HuH-7.5 (cell line): ENCODE results near the gene RNASE8.
"Not testable (repeated sequence)": the region's sequence is repeated elsewhere in the genome, so short reads cannot be mapped to it uniquely, and the experiment has no call there.

Experiments
- DNase-seq: peaks from one replicate; pipeline ENCODE4 v3.0.0; 2011; ENCODE audit warnings: low spot score

The RNASE8 gene, protein sequence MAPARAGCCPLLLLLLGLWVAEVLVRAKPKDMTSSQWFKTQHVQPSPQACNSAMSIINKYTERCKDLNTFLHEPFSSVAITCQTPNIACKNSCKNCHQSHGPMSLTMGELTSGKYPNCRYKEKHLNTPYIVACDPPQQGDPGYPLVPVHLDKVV

DNA sequence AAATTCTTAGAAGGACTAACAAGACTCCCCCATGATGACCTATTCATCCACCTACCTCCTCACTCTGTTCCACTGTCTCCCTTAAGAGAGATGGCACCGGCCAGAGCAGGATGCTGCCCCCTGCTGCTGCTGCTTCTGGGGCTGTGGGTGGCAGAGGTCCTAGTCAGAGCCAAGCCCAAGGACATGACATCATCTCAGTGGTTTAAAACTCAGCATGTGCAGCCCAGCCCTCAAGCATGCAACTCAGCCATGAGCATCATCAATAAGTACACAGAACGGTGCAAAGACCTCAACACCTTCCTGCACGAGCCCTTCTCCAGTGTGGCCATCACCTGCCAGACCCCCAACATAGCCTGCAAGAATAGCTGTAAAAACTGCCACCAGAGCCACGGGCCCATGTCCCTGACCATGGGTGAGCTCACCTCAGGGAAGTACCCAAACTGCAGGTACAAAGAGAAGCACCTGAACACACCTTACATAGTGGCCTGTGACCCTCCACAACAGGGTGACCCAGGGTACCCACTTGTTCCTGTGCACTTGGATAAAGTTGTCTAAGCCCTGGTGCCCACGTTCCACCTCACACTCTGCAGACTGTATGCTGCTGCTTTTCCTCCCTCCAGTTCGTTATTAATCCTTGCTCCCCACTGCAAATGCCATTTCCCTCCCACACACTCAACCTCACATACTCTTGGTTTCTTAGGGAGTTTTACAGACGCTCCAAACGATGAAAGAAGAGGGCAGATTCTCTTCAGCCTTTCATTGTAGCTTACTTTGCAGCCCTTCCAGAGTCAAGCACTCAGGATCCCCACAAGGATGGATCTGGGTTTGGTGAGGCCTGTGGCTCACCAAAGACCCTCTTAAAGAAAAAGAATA, at the start of gene RNASE8:
RNASE8 (plus strand) TSS at position 20 of the 873 bp plus-strand sequence; CDS start at position 91, 71 bp downstream.
- no peak for DNase-seq

DNA sequence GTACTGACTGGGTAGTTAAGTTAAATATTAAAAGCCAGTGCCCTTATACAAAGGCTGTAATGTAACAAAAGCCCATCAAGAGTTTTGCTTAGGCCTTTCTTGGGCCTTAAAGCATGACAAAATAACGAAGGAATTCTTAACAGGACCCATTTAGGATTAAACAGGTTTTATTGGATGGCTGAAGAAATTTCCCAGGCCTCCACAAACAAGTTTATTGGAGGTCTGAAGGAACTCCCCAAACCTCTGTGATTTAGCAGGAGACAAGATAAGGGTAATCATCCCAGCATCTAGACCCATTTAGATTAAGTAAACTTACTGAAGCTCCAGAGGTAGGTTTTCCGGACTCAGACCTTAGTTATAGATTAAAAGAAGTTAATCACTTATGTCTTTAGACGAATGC, 47.9 kb upstream of the RNASE8 start:
- not testable (repeated sequence) for DNase-seq

DNA sequence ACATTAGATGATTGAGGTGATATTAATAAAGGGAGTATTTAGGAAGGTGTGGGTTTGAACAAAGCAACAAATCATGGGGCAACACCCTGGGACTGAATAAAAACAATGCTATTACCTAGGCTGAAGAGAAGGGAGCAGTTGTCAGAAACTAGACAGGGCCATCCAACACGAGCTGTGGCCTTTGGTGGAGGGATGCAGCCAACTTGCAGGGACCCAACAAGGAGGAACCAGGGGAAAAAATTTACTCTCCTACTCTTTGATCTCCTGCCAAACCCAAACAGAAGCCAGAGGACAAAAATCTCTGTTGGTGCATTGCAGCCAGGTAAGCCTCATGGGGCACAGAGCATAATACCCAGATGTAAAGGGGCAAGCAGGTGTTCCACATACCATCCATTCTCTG, 46.5 kb upstream of the RNASE8 start:
- DNase-seq = no peak

DNA sequence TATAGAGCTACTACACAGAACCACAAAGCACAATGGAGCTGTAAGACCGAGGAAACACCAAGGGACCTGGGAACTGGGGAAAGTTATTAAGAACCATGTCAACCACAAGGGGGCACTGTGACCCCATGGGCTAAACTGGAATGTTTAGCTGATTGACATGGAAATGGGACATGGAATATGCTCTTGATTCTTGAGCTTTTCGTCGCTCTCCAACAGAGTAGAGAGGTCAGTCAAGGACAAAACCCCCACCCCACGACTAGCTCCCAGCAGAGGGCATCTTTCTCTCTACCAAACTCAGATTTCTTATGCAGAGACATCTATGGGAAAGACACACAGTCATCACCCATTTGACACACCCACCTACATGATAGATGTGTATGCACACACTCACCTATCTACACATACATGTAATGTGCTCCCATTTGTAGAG, 42.8 kb upstream of the RNASE8 start:
- peak; percentile 76 for DNase-seq

DNA sequence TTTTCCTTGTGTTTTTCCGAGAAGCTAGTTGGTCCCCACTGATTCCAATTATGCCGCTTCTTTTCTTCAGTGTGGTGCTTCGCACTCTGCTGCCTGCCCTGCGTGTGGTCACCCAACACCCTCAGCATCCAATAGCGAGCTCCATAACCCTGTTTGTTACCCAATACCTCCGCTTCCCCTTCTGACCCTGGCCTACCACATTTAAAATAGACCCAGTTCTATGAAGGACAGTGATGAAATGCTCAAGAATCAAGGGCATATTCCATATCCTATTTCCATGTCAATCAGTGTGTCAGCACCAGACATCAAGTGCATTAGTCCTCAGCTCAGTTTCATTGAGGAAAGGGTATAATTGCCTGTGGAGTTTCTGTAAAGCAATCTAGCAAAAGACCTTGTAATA, 42.3 kb upstream of the RNASE8 start:
- no peak for DNase-seq

DNA sequence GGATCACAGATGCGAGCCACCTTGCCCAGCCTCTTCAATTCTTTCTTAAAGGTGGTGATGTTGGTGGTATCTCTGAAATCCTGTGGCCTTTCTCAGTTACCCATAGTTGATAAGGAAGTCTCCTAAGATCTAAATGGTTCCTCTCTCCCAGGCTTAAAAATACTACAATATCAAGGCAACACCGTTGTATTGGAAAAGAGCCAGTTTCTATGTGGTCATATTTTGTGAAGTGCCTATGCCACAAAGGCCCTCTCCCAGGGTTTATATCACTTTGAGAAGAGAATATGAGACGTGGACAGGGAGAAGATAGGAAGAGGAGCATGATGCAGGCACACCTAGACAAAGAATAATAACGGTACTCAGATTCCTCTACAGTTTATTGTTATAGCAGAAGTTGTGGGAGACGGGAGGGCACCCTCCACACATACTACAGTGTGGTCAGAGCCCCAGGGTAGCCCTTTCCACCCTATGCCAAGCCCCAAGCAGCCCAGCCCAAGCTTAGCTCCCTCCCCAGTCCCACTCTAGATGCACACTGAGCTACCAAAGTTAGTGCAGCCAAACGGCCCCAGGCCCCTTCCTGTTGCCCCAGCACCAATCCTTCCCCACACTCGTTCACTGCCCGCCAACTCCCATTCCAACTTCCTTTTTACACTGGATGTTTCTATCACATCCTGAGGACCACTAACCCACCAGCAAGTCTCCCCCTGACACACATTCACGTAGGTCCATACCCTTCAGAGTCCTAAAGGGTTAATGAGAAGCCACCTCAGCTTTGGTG, 41.0 kb upstream of the RNASE8 start:
- DNase-seq = no peak

DNA sequence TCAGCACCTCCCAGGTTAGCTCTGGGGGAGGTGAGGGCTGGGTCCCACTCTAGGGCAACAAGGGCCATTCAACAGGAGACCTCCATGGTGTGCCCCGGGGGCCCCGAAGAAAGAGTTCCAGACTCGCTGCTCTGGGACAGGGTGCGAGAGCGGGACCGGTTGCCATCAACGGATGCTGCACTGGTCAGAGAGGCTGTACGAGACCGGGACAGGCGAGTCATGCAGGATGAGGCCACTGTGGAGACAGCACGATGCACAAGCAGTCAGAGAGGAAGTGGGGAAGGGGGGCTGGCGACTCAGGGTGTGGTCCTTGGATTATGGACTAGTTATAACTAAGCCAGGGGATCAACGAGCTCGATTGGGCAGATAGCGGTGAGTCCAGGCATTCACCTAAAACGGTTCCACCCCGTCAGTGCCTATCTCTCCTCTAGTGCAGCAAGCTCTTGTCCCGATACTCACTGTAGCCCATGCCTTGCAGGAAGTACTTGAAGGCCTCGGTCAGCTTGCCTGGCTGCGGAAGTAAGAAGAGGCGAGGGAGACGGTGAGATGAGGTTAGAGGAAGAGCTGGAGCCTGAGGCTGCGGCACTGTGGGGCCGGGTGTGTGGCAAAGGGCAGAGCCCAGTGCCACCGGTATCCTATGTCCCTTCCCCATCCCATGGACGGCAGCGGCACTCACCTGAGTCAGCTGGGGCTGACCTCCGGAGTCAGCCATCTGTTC, 39.9 kb upstream of the RNASE8 start:
- DNase-seq = no peak

DNA sequence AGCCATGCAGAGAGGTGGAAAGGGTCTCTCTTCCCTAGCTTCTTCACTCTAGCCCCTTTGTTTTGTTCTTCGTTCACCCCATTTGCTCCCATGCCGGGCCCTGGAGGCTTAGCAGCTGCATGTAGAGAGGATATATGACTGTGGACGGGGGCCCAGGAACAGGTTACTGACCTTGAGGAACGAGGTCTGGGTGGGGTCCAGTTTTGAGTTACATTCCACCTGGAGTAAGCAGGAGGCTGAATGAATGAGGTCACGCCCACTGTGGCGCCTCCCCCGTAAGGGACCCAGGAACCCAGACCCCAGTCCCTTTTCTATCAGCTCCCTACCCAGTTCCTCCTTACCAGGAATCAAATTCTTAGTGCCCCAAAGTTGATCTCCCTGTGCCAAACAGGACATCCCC, 39.3 kb upstream of the RNASE8 start:
- no peak for DNase-seq

DNA sequence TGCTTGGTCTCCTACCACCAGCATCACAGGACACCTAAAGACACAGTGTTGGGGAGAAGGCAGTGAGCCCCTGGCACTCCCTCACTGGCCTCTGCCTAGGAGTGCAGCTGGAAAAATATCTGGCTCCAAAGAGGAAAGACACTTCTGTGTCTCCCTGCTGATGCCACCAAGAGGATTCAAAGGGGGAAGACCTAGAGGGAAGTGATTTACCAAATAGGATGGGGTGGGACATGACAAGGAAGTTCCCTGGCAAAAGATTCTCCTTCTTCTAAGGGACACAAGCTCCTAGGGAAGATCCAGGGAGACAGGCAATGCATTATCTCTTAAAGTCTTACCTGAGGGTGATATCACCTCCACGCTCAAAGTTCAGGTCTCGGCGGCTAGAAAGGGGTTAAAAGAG, 38.8 kb upstream of the RNASE8 start:
- no peak for DNase-seq

DNA sequence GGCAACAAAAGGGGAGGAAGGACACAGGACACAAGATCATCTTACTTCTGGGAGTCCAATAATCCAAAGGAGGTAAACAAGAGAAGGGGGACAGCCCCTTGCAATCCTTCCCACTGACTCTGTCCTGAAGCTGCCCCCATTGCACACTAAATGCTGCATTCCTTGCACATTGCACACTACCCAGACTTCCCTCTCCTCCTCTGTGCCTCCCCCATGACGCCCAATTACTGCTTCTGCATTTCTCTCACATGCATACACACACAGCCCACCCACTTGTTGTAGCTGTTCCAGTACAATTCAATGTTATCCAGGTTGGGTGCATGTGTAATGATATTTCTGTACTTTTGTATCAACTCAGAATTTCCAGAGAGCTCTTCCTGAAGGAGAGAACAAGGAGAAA, 38.3 kb upstream of the RNASE8 start:
- DNase-seq = no peak

DNA sequence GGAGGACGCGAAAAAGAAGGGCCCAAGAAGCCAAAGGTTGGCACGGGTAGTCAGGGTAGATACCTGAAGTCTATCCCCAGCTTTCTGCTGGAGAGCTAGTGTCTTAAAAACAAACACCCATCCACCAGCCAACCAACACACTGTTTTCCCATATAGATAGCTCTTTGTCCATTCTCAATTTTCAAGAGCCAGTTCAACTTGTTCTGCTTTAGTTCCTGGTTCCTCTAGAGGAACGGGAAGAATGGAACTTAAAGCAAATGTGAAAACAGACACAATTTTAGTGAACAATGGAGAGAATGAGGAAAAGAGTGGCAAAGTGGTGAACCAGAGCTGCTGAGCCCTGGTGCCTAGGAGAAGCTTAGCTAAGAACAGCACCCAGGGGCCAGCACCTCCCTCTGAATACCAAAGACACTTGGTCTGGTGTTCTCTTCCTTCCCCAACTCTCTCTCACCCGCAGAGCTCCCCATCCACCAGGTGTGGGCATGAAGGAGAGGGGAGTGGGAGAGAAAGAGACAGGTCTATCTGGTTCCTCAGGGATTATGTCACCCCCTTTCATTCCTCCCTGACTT, 36.6 kb upstream of the RNASE8 start:
- DNase-seq = no peak

DNA sequence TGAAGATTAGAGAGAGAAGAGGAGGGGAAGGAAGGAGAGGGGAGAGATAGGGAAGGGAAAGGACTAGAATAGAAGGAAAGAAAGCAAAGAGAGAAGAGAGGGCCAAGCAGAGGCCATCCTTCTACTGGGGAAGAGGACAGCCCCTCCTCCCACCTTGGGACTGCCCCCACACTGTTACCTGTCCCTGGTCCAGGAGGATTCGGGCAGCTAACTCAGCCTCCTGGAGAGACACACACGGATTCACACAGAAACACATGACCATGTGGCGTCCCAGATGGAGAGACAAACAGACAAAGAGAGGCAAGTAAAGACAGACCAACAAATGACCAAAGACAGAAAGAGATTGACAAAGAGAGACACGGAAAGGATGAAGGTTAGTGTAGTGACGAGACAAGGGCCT, 34.9 kb upstream of the RNASE8 start:
- no peak for DNase-seq

DNA sequence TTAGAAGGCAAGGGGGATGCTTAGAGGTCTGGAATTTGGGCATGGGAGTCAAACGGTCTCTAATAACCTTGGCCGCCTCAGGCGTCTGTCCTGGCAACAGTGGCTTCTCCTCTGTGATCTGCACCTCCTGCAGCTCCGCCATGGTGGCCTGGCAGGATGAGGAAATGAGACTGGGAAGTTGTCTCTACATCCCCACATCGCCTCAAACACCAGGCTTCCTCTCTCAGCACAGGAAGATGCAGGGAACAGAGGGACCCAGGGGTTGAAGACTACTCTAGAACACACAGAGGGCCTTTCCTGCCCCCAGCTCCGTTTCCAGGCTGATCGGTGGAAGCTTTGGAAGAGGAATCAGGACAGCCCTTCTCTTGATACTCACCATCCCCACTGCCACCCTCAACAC, 34.4 kb upstream of the RNASE8 start:
- no peak for DNase-seq

DNA sequence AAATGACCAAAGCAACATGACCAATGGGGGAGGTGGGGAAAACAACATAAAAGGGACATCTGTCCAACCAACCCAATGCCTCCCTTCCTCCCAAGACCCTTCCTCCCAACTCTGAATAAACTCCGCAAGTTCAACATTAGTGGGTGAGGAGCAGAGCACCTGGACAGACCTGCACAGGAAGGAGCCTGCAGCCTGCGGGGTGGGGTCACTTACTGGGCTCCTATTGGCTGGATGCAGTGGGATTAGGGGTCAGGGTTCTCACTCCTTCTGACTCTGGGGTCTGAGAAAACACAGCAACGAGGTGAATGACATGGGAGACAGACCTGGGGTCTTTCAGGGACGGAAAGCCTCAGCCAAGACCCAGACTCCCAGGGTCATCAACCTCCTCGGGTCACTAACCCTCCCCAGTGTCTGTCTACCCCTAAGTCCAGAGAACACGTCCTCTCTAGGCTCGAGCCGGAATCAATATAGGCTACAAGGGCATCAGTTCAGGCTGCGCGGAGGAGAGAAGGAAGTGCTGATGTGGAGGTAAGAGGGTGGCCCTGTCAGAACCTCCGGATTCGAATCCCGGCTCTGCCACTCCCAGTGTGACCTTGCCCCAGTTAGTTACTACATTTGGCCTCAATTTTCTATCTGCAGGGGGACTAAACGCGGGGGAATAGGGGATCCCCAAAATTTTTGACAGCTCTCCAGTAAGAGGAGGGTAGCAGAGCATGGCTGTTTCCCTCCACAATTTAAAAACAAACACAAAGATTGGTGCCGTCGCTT, 33.6 kb upstream of the RNASE8 start:
- peak; percentile 43 for DNase-seq

DNA sequence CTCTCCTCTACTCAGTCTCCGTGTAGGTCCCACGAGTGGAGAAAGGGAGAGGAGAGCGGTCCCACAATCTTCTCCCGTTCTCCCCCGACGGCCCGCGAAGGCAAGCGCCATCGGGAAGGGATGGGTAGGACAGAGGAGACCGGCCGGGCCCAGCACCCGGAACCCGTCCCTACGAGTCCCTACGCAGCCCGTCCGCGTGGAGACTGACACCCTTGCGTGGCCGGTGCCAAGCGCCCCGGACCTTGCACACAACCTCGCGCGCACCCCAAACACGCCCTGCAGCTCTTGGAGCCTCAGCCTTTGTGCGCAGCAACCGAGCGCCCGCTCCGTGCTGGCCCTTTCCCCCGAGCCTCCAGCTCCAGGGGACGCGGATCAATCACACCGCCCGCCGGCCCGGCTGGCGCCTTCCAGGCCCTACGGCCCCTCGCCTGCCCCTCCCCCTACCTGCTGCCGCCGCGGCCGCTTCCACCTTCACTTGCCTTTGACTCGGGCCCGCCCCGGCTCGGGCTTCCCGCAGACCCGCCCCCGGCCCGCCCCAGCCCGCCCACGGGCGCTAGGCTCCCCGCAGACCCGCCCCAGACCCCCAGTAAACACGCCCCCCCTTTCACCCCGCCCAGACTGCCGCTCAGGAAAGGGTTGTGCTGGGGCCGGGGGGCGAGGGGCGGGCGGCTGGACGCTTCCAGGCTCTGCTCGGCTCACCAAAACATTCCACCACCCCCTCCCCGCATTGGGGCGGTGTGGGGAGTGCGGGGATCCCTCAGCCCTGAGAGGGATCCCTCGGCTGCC, 32.8 kb upstream of the RNASE8 start, which contains the start of gene NDRG2:
NDRG2 (minus strand) TSS at position 477 of the 786 bp plus-strand sequence. CDS start 1,746 bp downstream, outside the sequence.
- DNase-seq = peak; percentile 81

DNA sequence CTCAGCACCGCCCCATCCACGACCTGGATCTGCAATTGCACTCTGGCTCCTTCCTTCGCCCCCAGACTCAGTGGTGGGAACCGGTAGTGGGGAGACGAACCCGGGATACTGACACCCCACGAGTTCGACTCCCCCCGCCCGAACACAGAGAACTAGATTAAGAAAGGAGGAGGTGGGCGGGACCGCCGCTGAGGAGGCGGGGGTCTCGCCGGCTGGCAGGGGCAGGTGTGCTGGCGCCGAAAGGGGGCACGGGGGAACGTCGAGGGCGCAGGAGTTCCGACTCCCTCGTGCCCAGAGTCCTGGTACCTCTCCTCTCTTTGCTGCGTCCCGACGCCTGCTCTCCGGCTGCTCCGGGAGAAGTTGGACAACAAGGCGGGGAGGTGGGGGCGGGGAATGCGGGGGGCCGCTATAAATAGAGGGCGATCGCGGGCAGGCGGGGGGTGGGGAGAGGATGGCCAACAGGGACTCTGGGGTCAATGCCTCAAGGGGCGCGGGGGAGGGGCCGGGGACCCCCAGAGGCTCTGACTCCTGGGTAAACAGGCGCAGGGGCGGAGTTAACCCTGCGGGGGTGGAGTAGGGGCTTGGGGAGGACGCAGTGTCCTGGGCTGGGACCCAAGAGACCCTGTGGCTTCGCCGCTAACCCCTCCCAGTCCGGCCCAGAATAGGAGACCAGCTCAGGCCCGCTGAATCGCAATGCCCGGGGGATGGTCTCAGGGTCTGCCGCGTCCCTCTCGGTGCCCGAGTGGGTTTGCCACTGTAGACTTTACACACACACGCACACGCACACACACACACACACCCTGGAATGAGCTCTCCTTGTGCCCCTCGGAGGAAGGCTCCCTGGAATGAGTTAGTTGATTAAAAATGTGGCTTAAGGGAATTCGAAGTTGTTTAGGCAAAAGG, 32.0 kb upstream of the RNASE8 start:
- no peak for DNase-seq

DNA sequence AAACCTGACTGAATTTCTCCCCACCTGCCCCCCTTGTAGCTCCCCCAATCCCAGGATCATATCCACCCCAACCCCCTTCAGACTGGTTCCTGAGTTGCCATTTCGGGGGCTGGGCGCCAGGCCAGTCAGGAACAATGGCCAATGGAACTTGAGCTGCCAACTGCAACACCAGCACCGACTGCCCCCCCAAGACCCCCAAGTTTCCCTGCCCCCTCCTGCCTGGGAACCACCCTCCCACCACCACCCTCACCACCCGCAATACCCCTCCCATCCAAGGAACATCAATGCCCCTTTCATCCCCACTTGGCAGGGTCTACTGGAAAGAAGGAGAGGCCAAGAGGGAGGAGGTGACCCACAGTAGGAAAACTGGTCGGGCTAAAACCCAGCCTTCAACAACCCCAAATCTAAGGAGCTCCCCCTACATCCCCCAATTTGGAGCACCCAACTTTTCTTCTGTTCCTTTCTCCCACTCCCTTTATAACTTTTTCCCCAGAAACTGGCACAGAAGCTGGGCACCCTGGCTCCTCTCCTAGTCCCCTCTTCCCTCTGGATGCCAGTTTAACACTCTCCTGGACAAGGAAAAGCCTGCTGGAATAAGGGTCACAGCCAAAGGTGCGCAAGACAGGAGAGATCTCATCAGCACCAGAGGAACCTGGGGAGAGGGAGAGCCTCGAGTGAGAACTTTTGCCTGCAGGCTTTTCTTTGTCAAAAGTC, 31.2 kb upstream of the RNASE8 start:
- no peak for DNase-seq

DNA sequence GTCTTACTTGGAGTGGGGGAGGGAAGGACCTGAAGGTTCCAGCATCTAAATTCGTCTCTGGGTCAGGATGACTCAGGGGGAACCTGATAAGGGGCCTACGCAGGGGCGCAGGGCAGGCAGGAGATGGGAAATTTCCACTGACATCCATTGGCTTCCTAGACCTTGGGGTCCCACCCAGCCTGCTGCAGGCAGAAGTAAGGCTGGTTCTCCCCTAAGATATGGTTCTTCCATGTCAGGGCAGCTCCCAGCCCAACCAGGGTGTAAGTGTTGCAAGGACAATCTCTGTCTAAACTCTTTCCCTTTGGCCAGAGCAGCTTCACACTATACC, 30.7 kb upstream of the RNASE8 start:
- DNase-seq = no peak

DNA sequence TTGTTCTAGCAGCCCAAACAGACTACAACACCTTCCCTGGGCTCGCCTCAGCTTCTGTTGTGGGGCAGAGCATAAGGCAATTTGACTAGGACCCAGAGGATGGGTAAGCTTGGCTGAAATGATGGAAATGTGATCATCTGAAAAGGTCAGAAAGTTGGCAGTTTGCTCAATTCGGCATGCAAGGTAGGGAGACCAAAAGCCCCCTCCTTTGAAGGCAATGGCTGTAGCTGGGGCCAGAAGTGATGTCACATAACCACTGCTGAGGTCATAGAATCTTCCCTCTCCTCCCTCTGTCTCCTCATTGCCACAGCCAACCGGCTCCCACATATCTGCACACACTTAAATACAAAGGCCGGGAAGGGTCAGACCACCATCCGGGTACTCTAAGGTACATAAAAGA, 27.7 kb upstream of the RNASE8 start, which contains the start of gene TPPP2:
TPPP2 (plus strand) TSS at position 301 of the 400 bp plus-strand sequence. CDS start 365 bp downstream, outside the sequence.
- DNase-seq = no peak
